HG02759 (cell line): Measurements from ENCODE around the gene BEST1.
A peak's percentile ranks its signal among the peaks of the same experiment; 100 is the strongest.
"Not testable (repeated sequence)": the region's sequence is repeated elsewhere in the genome, so short reads cannot be mapped to it uniquely, and the experiment has no call there.

ENCODE experiments used
- ATAC-seq: cut with Tn5 transposase; IDR thresholded peaks from one replicate; pipeline ENCODE4 v1.9.1; 2021; ENCODE audit warnings: mild to moderate bottlenecking, moderate library complexity; ENCODE audit not compliant: unreplicated experiment

Gene BEST1

GRCh38 chr11:61963282-61964057 is 13.3 kb downstream of the BEST1 start:
- ATAC-seq = no peak

GRCh38 chr11:61964058-61964665 is 14.0 kb downstream of the BEST1 start:
- no peak for ATAC-seq

- not testable (repeated sequence) for ATAC-seq
These were observed 14.6 kb downstream of the BEST1 start for GRCh38 chr11:61964666-61965271.

- ATAC-seq = no peak
These were observed 16.6 kb downstream of the BEST1 start for GRCh38 chr11:61966734-61967115.

GRCh38 chr11:61967116-61967923 is 17.2 kb downstream of the BEST1 start, which contains the start of gene FTH1:
Gene FTH1, minus strand, starts transcription at chr11:61967634. Its CDS starts 209 bp downstream, at chr11:61967425.
- peak; percentile 63 for ATAC-seq

GRCh38 chr11:61967924-61968757 is 18.0 kb downstream of the BEST1 start:
- ATAC-seq = peak; percentile 32

- no peak for ATAC-seq
These were observed 18.7 kb downstream of the BEST1 start for GRCh38 chr11:61968758-61969390.

- no peak for ATAC-seq
These were observed 19.2 kb downstream of the BEST1 start for GRCh38 chr11:61969391-61969758.

GRCh38 chr11:61969838-61970662 is 19.9 kb downstream of the BEST1 start:
- ATAC-seq = no peak

- ATAC-seq = no peak
These were observed 21.3 kb downstream of the BEST1 start for GRCh38 chr11:61971248-61972111.

- no peak for ATAC-seq
These were observed 22.0 kb downstream of the BEST1 start for GRCh38 chr11:61972112-61972671.

- no peak for ATAC-seq
These were observed 22.7 kb downstream of the BEST1 start for GRCh38 chr11:61972672-61973475.

- ATAC-seq = no peak
These were observed 23.5 kb downstream of the BEST1 start for GRCh38 chr11:61973476-61974162.

- ATAC-seq = no peak
These were observed 24.8 kb downstream of the BEST1 start for GRCh38 chr11:61974766-61975631.

- ATAC-seq = no peak
These were observed 25.7 kb downstream of the BEST1 start for GRCh38 chr11:61975638-61976419.
